B cell (primary cell): Measurements from ENCODE around the gene ANTXR2.

Experiments
- CTCF ChIP-seq: fragments of 200-600 bp; IDR thresholded peaks from one replicate; pipeline ENCODE4 v1.8.0; 2022; ENCODE audit warnings: antibody characterized with exemption, mild to moderate bottlenecking
- EZH2 ChIP-seq: IDR thresholded peaks from 2 replicates; pipeline ENCODE4 v1.6.1; 2012; ENCODE audit warnings: borderline replicate concordance, low read depth, mild to moderate bottlenecking, moderate library complexity, low read length; ENCODE audit not compliant: insufficient read depth, poor library complexity, severe bottlenecking

- TF ChIP-seq CTCF (no peak), EZH2 (no peak)
Measured at GRCh38 chr4:79904331-79904730, 168.7 kb downstream of the ANTXR2 start.
